ENCODE results near the gene TJP1. TPM values are rescaled to one million over a fixed set of nuclear protein-coding genes. Genes with fewer than 3 reads are reported as not detected.

TJP1 gene
- total and polyA plus RNA-seq, 2 of the 8 experiments (the other 6 are each of a cell fraction or from before 2014, with no cell fraction given), result 46.3 to 138 TPM

DNA sequence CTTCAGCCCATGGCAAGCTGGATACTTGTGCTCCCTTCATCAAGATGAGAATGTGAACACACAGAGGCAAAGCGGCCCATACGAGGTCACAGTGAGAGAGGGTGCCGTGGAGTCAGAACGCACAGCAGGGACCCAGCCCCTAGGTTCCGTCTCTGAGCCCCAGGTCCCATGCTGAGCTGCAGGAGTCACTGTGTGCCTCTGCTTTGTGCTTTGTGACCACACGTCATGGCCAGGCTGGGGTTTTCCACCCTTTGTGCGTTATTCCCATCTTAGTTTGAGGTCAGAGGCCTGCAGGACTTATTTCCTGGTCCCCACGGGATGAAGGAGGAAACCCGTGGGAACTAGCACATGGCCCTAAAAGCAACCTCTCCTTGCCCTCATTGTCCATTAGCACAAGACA lies 140.3 kb downstream of the TJP1 start:
- Histone ChIP-seq H3K23me2 (ENCODE audit: low read depth, low read length) (no peaks in the 10 kb centered on the region), H2BK5ac (ENCODE audit: low read depth, low read length) (no peak overlapping the region), H3K14ac (ENCODE audit: insufficient read length) (no peak overlapping the region), H2BK12ac (ENCODE audit: low read depth, low read length) (no peak overlapping the region), H3K23ac (ENCODE audit: insufficient read length) (no peak overlapping the region), H3K4me2 (ENCODE audit: insufficient read depth in 1 of 2, low read depth in 2 of 2, low read length in 2 of 2) (no peak overlapping the region), H3K36me3 (ENCODE audit: control insufficient read depth in 2 of 4, insufficient read depth in 4 of 4, low read length in 3 of 4) (no peaks in the 10 kb centered on the region), H4K5ac (ENCODE audit: insufficient read length, low read depth, low read length) (no peak overlapping the region), H3K18ac (ENCODE audit: extremely low read depth, low read length) (no peak overlapping the region), H2BK120ac (replicated peaks; ENCODE audit: low read depth, low read length) (no peak overlapping the region), H3K27me3 (replicated peaks in 1 of 4; ENCODE audit: control insufficient read depth in 3 of 4, extremely low read depth in 1 of 4, insufficient read depth in 3 of 4, low read length in 3 of 4) (no peaks in the 10 kb centered on the region), H3K79me1 (ENCODE audit: low read depth, low read length) (no peaks in the 10 kb centered on the region), H4K20me1 (replicated peaks in 1 of 2; ENCODE audit: control insufficient read depth in 1 of 2, insufficient read depth in 2 of 2, low read length in 2 of 2) (no peaks in the 10 kb centered on the region), H3K27ac (ENCODE audit: low read depth, low read length) (no peak overlapping the region), H3K4me3 (ENCODE audit: extremely low read depth in 1 of 4, insufficient read depth in 2 of 4, low read depth in 3 of 4, low read length in 4 of 4) (no peak overlapping the region), H3K56ac (replicated peaks; ENCODE audit: insufficient read length, low read depth, low read length) (no peak overlapping the region), H2BK15ac (ENCODE audit: low read length) (no peak overlapping the region), H4K8ac (ENCODE audit: extremely low read depth, insufficient read depth, low read length) (no peak overlapping the region; the same call in 1 of the 2 replicates), H3K9ac (replicated peaks in 1 of 4; ENCODE audit: extremely low read depth in 1 of 4, low read depth in 3 of 4, low read length in 3 of 4) (no peak overlapping the region), H2BK20ac (ENCODE audit: low read length) (no peak overlapping the region), H2AK5ac (ENCODE audit: low read depth, low read length) (no peak overlapping the region), H3K4ac (replicated peaks; ENCODE audit: insufficient read length, low read depth, low read length) (no peak overlapping the region), H2AFZ (ENCODE audit: low read length) (no peak overlapping the region), H3K9me3 (ENCODE audit: insufficient read depth in 2 of 2, low read depth in 1 of 2, low read length in 1 of 2) (peaks cover 0 to 3% of the 10 kb centered on the region in 2 experiments; a peak in 1 of 4 replicates), H3K4me1 (replicated peaks in 1 of 4; ENCODE audit: control insufficient read depth in 3 of 4, insufficient read depth in 4 of 4, low read length in 3 of 4) (peaks cover 0 to 5% (median 0%) of the 10 kb centered on the region in 4 experiments; a peak in 1 of 7 replicates), H3K79me2 (ENCODE audit: control insufficient read depth in 1 of 2, insufficient read depth in 2 of 2, low read length in 2 of 2) (no peaks in the 10 kb centered on the region), H4K91ac (replicated peaks; ENCODE audit: insufficient read length, low read length) (no peak overlapping the region)
- ChIA-PET POLR2A (ENCODE audit: partially characterized antibody) (interaction anchor here (0.6 kb wide), 1 partner anchor 27 kb away, joined by 3 read pairs; no protein-coding TSS in a partner anchor), CTCF (ENCODE audit: partially characterized antibody) (interaction anchor here (1.7 kb wide), 1 partner anchor 591 kb away, joined by 3 read pairs; no protein-coding TSS in a partner anchor)
- 91% methylated on average over 9 of the region's 9 CpGs; no CpG with 5 or more reads in 1 of the 2 experiments for WGBS, 2 experiments (ENCODE audit: extremely low coverage in 1 of 2, insufficient coverage in 1 of 2, insufficient read length in 1 of 2, insufficient replicate concordance in 2 of 2, low coverage in 1 of 2, low lambda C conversion rate in 2 of 2, missing lambda C conversion rate in 1 of 2)
- no peak for FAIRE-seq
- TF ChIP-seq SIX5 (IDR thresholded peaks at IDR 0.05; ENCODE audit: low read depth, low read length), result no peak
- no peak for TF ChIP-seq RAD21 (IDR thresholded peaks at IDR 0.05 in 1 of 2, conservative IDR thresholded peaks at IDR 0.05 in 1 of 2; ENCODE audit: low read depth in 2 of 2, low read length in 2 of 2)
- TF ChIP-seq TAF7 (optimal IDR thresholded peaks at IDR 0.05; ENCODE audit: borderline replicate concordance, low read depth, low read length), result no peak
- no peak for TF ChIP-seq ASH2L (IDR thresholded peaks at IDR 0.05; ENCODE audit: low read length)
- TF ChIP-seq CTBP2 (IDR thresholded peaks at IDR 0.05; ENCODE audit: borderline replicate concordance, insufficient read depth, insufficient read length, low read length), result no peak
- TF ChIP-seq, protein P1, sequence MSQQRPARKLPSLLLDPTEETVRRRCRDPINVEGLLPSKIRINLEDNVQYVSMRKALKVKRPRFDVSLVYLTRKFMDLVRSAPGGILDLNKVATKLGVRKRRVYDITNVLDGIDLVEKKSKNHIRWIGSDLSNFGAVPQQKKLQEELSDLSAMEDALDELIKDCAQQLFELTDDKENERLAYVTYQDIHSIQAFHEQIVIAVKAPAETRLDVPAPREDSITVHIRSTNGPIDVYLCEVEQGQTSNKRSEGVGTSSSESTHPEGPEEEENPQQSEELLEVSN (IDR thresholded peaks at IDR 0.05), result no peak
- TF ChIP-seq JUND (IDR thresholded peaks at IDR 0.05; ENCODE audit: low read length), result no peak
- no peak for TF ChIP-seq KDM5A (IDR thresholded peaks at IDR 0.05; ENCODE audit: low read length)
- no peak for DNase-seq (ENCODE audit: low read depth in 1 of 2, low spot score in 2 of 2)
